Naive thymus-derived CD4-positive, alpha-beta T cell (primary cell): Measurements from ENCODE around the gene GGCX. TPM values are rescaled to one million over a fixed set of nuclear protein-coding genes. Genes with fewer than 3 reads are reported as not detected.

ENCODE experiments used
- ATAC-seq: fragments of 150-1000 bp; cut with Tn5 transposase; 2 replicates; pipeline ENCODE4 v1.10.0; 2021; ENCODE audit warnings: mild to moderate bottlenecking, moderate library complexity
- CTCF ChIA-PET: fragments of 350-600 bp; sonication (Branson Sonifier 250); formaldehyde crosslinking; loops from one replicate; lab custom pipeline; 2021; ENCODE audit warnings: antibody characterized with exemption; lab: Charles Lee
- POLR2A ChIA-PET: fragments of 350-600 bp; sonication (Branson Sonifier 250); formaldehyde crosslinking; loops from one replicate; lab custom pipeline; 2021; ENCODE audit warnings: antibody characterized with exemption, inconsistent platforms; lab: Charles Lee
- DNase-seq, 9 donors: peaks; one replicate each; pipeline versions ENCODE4 v3.0.0 to v3.0.0-alpha.2; 2020 to 2022; ENCODE audit warnings: mixed read lengths in 1 of 9
- H3K27ac ChIP-seq: one replicate; pipeline ENCODE4 v1.7.0; 2013; ENCODE audit warnings: mild to moderate bottlenecking, low read depth, low read length, moderate library complexity
- H3K27me3 ChIP-seq, 2 donors: one replicate each; pipeline ENCODE4 v1.7.0; 2013; ENCODE audit warnings: low read length in 2 of 2, mild to moderate bottlenecking in 2 of 2, moderate library complexity in 2 of 2; ENCODE audit not compliant: control insufficient read depth in 2 of 2, insufficient read depth in 2 of 2
- H3K36me3 ChIP-seq, 3 experiments: 1 replicate in 2 of 3; 2 replicates in 1 of 3; pipeline ENCODE4 v1.7.0; 2013; ENCODE audit warnings: low read length in 3 of 3, mild to moderate bottlenecking in 3 of 3, moderate library complexity in 1 of 3; ENCODE audit not compliant: insufficient read depth in 3 of 3, control insufficient read depth in 2 of 3
- H3K4me1 ChIP-seq, 2 donors: one replicate each; pipeline ENCODE4 v1.7.0; 2013; ENCODE audit warnings: low read length in 2 of 2, mild to moderate bottlenecking in 2 of 2, moderate library complexity in 1 of 2; ENCODE audit not compliant: control insufficient read depth in 2 of 2, insufficient read depth in 2 of 2
- H3K4me3 ChIP-seq: 2 replicates; pipeline ENCODE4 v1.7.0; 2013; ENCODE audit warnings: mild to moderate bottlenecking, low read length
- H3K9me3 ChIP-seq, 3 experiments: 1 replicate in 2 of 3; 2 replicates in 1 of 3; pipeline ENCODE4 v1.7.0; 2013; ENCODE audit warnings: low read length in 3 of 3; ENCODE audit not compliant: control insufficient read depth in 2 of 3
- H3K27ac Mint-ChIP-seq, 9 donors: one replicate each; pipeline ENCODE4 v1.8.0; 2020 to 2022; ENCODE audit warnings: mixed read lengths in 9 of 9, mild to moderate bottlenecking in 8 of 9, moderate library complexity in 5 of 9, inconsistent platforms in 2 of 9
- H3K27me3 Mint-ChIP-seq, 5 donors: one replicate each; pipeline ENCODE4 v1.8.0; 2021 to 2022; ENCODE audit warnings: mixed read lengths in 5 of 5, mild to moderate bottlenecking in 1 of 5
- H3K36me3 Mint-ChIP-seq, 5 donors: one replicate each; pipeline ENCODE4 v1.8.0; 2020 to 2022; ENCODE audit warnings: mixed read lengths in 5 of 5, mild to moderate bottlenecking in 3 of 5, inconsistent platforms in 1 of 5
- H3K4me1 Mint-ChIP-seq, 7 donors: one replicate each; pipeline ENCODE4 v1.8.0; 2020 to 2022; ENCODE audit warnings: mixed read lengths in 7 of 7, mild to moderate bottlenecking in 3 of 7, inconsistent platforms in 1 of 7
- H3K4me3 Mint-ChIP-seq, 10 donors: one replicate each; pipeline ENCODE4 v1.8.0; 2020 to 2022; ENCODE audit warnings: mild to moderate bottlenecking in 10 of 10, mixed read lengths in 10 of 10, moderate library complexity in 6 of 10, inconsistent platforms in 2 of 10
- H3K9me3 Mint-ChIP-seq, 11 donors: one replicate each; pipeline ENCODE4 v1.8.0; 2020 to 2022; ENCODE audit warnings: mixed read lengths in 11 of 11, mild to moderate bottlenecking in 4 of 11, inconsistent platforms in 1 of 11, moderate library complexity in 1 of 11
- intact Hi-C, 2 donors: fragments of 100-400 bp; cut with micrococcal nuclease; formaldehyde crosslinking; loops; one replicate each; pipeline ENCODE4 v1.15.1; 2023
- polyA plus RNA-seq, 2 donors: library from polyadenylated mRNA; unstranded; fragments of 300-500 nt; fragmentation: Illumina TruSeq; gene quantifications; one replicate each; pipeline ENCODE4 v1.2.3, GENCODE V29; 2021
- total RNA-seq, 6 experiments: library from RNA in 5 of 6; stranded (reverse) in 5 of 6; gene quantifications; 1 replicate in 5 of 6; 2 replicates in 1 of 6; pipeline ENCODE4 v1.2.3 and lab custom pipeline; 2021 to 2026

The GGCX gene
- total and polyA plus RNA-seq, 7 experiments from 2014 or later: 11.8 to 34.2 (median 20.5) TPM

GRCh38 chr2:85522090-85522647 lies 39.1 kb downstream of the GGCX start:
- ChIA-PET POLR2A (no interaction called here), CTCF (interaction anchor here (0.6 kb wide), 1 partner anchor 99 kb away, joined by 3 read pairs; no protein-coding TSS in a partner anchor)
- no peak for ATAC-seq
- intact Hi-C loops: loop anchor here in 1 of 2 donors (10.0 kb wide), 1 partner anchor 57 kb away; no protein-coding TSS in a partner anchor
- Mint-ChIP-seq H3K27ac (no peak overlapping the region), H3K36me3 (no peaks in the 10 kb centered on the region), H3K4me1 (peaks cover 0 to 5% (median 0%) of the 10 kb centered on the region in 7 donors), H3K9me3 (peaks cover 0 to 2% (median 0%) of the 10 kb centered on the region in 11 donors), H3K27me3 (peaks cover 0 to 8% (median 0%) of the 10 kb centered on the region in 5 donors), H3K4me3 (no peak overlapping the region)
- H3K4me3 ChIP-seq: no peak overlapping the region
- H3K4me1 ChIP-seq: no peaks in the 10 kb centered on the region
- no peaks in the 10 kb centered on the region for H3K36me3 ChIP-seq
- DNase-seq: no peak
- H3K27me3 ChIP-seq: no peaks in the 10 kb centered on the region
- H3K9me3 ChIP-seq: no peaks in the 10 kb centered on the region
- H3K27ac ChIP-seq: no peak overlapping the region

- intact Hi-C loops: no loop called here
- H3K4me1 ChIP-seq: no peaks in the 10 kb centered on the region
- H3K4me1 Mint-ChIP-seq: no peaks in the 10 kb centered on the region
- H3K27me3 ChIP-seq: no peaks in the 10 kb centered on the region
- ChIA-PET CTCF (no interaction called here), POLR2A (no interaction called here)
- no peaks in the 10 kb centered on the region for H3K36me3 ChIP-seq
- no peak overlapping the region for H3K4me3 Mint-ChIP-seq
- no peaks in the 10 kb centered on the region for H3K36me3 Mint-ChIP-seq
- peaks cover 0 to 6% (median 0%) of the 10 kb centered on the region in 5 donors for H3K27me3 Mint-ChIP-seq
- H3K9me3 ChIP-seq: no peaks in the 10 kb centered on the region
- no peak overlapping the region for H3K27ac ChIP-seq
- no peak overlapping the region for H3K27ac Mint-ChIP-seq
- H3K4me3 ChIP-seq: no peak overlapping the region
- DNase-seq (no peak), ATAC-seq (no peak)
- H3K9me3 Mint-ChIP-seq: peaks cover 0 to 2% (median 0%) of the 10 kb centered on the region in 11 donors
Measured at GRCh38 chr2:85516653-85517389, 44.5 kb downstream of the GGCX start.

- no peak for DNase-seq
- Mint-ChIP-seq H3K9me3 (no peaks in the 10 kb centered on the region), H3K4me1 (no peaks in the 10 kb centered on the region), H3K27ac (no peak overlapping the region), H3K4me3 (no peak overlapping the region), H3K27me3 (peaks cover 0 to 3% (median 0%) of the 10 kb centered on the region in 5 donors), H3K36me3 (no peaks in the 10 kb centered on the region)
- intact Hi-C loops: no loop called here
- Histone ChIP-seq H3K27ac (no peak overlapping the region), H3K4me3 (no peak overlapping the region), H3K9me3 (no peaks in the 10 kb centered on the region), H3K27me3 (no peaks in the 10 kb centered on the region), H3K36me3 (no peaks in the 10 kb centered on the region), H3K4me1 (no peaks in the 10 kb centered on the region)
- ChIA-PET CTCF (no interaction called here), POLR2A (interaction anchor here (2.2 kb wide), 1 partner anchor 24 kb away, joined by 5 read pairs; the partner anchor contains the start of gene MAT2A)
- no peak for ATAC-seq
Measured at GRCh38 chr2:85514323-85514722, 47.0 kb downstream of the GGCX start.

GRCh38 chr2:85511008-85511811 lies 50.1 kb downstream of the GGCX start:
- POLR2A ChIA-PET: no interaction called here
- ATAC-seq: no peak

GRCh38 chr2:85506768-85507181 lies 54.5 kb downstream of the GGCX start:
- H3K36me3 Mint-ChIP-seq: no peaks in the 10 kb centered on the region
- ChIA-PET POLR2A (no interaction called here), CTCF (no interaction called here)
- no peaks in the 10 kb centered on the region for H3K4me1 ChIP-seq
- H3K27me3 Mint-ChIP-seq: peaks cover 0 to 4% (median 0%) of the 10 kb centered on the region in 5 donors
- H3K27ac ChIP-seq: no peak overlapping the region
- no peak overlapping the region for H3K4me3 Mint-ChIP-seq
- no peak overlapping the region for H3K27ac Mint-ChIP-seq
- no peaks in the 10 kb centered on the region for H3K36me3 ChIP-seq
- no peaks in the 10 kb centered on the region for H3K9me3 ChIP-seq
- peaks cover 0 to 5% (median 0%) of the 10 kb centered on the region in 7 donors for H3K4me1 Mint-ChIP-seq
- H3K9me3 Mint-ChIP-seq: no peaks in the 10 kb centered on the region
- no peaks in the 10 kb centered on the region for H3K27me3 ChIP-seq
- intact Hi-C loops: loop anchor here in 1 of 2 donors (5.0 kb wide), 1 partner anchor 54 kb away; no protein-coding TSS in a partner anchor
- no peak overlapping the region for H3K4me3 ChIP-seq
- DNase-seq: no peak
- ATAC-seq: no peak

More at GRCh38 chr2:85511008-85511811, 50.1 kb downstream of the GGCX start:
- no peak overlapping the region for H3K4me3 ChIP-seq
- H3K27ac ChIP-seq: no peak overlapping the region
- CTCF ChIA-PET: no interaction called here
- Mint-ChIP-seq H3K9me3 (no peaks in the 10 kb centered on the region), H3K4me1 (no peaks in the 10 kb centered on the region), H3K36me3 (no peaks in the 10 kb centered on the region), H3K27me3 (peaks cover 0 to 3% (median 0%) of the 10 kb centered on the region in 5 donors), H3K4me3 (no peak overlapping the region), H3K27ac (no peak overlapping the region)
- no peaks in the 10 kb centered on the region for H3K36me3 ChIP-seq
- DNase-seq: no peak
- no peaks in the 10 kb centered on the region for H3K27me3 ChIP-seq
- no peaks in the 10 kb centered on the region for H3K4me1 ChIP-seq
- intact Hi-C loops: no loop called here
- no peaks in the 10 kb centered on the region for H3K9me3 ChIP-seq

GRCh38 chr2:85505551-85506238 lies 55.6 kb downstream of the GGCX start:
- H3K36me3 Mint-ChIP-seq: no peaks in the 10 kb centered on the region
- H3K9me3 ChIP-seq: no peaks in the 10 kb centered on the region
- DNase-seq (no peak), ATAC-seq (no peak)
- peaks cover 0 to 4% (median 0%) of the 10 kb centered on the region in 5 donors for H3K27me3 Mint-ChIP-seq
- H3K36me3 ChIP-seq: no peaks in the 10 kb centered on the region
- H3K4me3 ChIP-seq: no peak overlapping the region
- intact Hi-C loops: loop anchor here in 1 of 2 donors (5.0 kb wide), 1 partner anchor 53 kb away; no protein-coding TSS in a partner anchor
- no peak overlapping the region for H3K27ac ChIP-seq
- POLR2A ChIA-PET: interaction anchor here (0.6 kb wide), 1 partner anchor 1114 kb away, joined by 3 read pairs; no protein-coding TSS in a partner anchor
- CTCF ChIA-PET: interaction anchor here (0.8 kb wide), 1 partner anchor 86 kb away, joined by 3 read pairs; no protein-coding TSS in a partner anchor
- H3K4me1 ChIP-seq: no peaks in the 10 kb centered on the region
- H3K27me3 ChIP-seq: no peaks in the 10 kb centered on the region
- H3K4me1 Mint-ChIP-seq: peaks cover 0 to 5% (median 0%) of the 10 kb centered on the region in 7 donors
- H3K4me3 Mint-ChIP-seq: no peak overlapping the region
- no peak overlapping the region for H3K27ac Mint-ChIP-seq
- H3K9me3 Mint-ChIP-seq: no peaks in the 10 kb centered on the region
